Muscle layer of duodenum (tissue), 2 donors: ENCODE measurements around the gene RPEL1.
"Not testable (repeated sequence)": the region's sequence is repeated elsewhere in the genome, so short reads cannot be mapped to it uniquely, and the experiment has no call there.

Source experiments
- H3K27ac ChIP-seq: one replicate; pipeline ENCODE4 v1.7.0; 2013; ENCODE audit warnings: mild to moderate bottlenecking, low read length
- H3K27me3 ChIP-seq: one replicate; pipeline ENCODE4 v1.7.0; 2013; ENCODE audit warnings: low read depth, mild to moderate bottlenecking, control low read depth, low read length
- H3K36me3 ChIP-seq, 2 donors: one replicate each; pipeline ENCODE4 v1.7.0; 2013; ENCODE audit warnings: low read length in 2 of 2, control low read depth in 1 of 2, mild to moderate bottlenecking in 1 of 2; ENCODE audit not compliant: insufficient read depth in 2 of 2, control insufficient read depth in 1 of 2
- H3K4me1 ChIP-seq, 2 donors: one replicate each; pipeline ENCODE4 v1.7.0; 2013; ENCODE audit warnings: low read length in 2 of 2, mild to moderate bottlenecking in 2 of 2, control low read depth in 1 of 2, moderate library complexity in 1 of 2; ENCODE audit not compliant: insufficient read depth in 2 of 2, control insufficient read depth in 1 of 2
- H3K4me3 ChIP-seq, 2 donors: one replicate each; pipeline ENCODE4 v1.7.0; 2013; ENCODE audit warnings: low read length in 2 of 2, low read depth in 1 of 2, mild to moderate bottlenecking in 1 of 2
- H3K9me3 ChIP-seq, 2 donors: one replicate each; pipeline ENCODE4 v1.7.0; 2013; ENCODE audit warnings: low read length in 2 of 2, control low read depth in 1 of 2, mild to moderate bottlenecking in 1 of 2; ENCODE audit not compliant: control insufficient read depth in 1 of 2
- donor health status: healthy.

The RPEL1 gene

GRCh38 chr10:103235775-103236174 is 9.9 kb upstream of the RPEL1 start:
- Histone ChIP-seq H3K27ac (no peak overlapping the region), H3K4me3 (no peak overlapping the region), H3K4me1 (peaks cover 0 to under 1% of the 10 kb centered on the region in 2 donors), H3K36me3 (no peaks in the 10 kb centered on the region), H3K27me3 (no peaks in the 10 kb centered on the region), H3K9me3 (no peaks in the 10 kb centered on the region)

- no peaks in the 10 kb centered on the region for H3K9me3 ChIP-seq
- no peak overlapping the region for H3K4me3 ChIP-seq
- H3K4me1 ChIP-seq, result no peaks in the 10 kb centered on the region
- H3K27me3 ChIP-seq, result no peaks in the 10 kb centered on the region
- no peaks in the 10 kb centered on the region for H3K36me3 ChIP-seq
- H3K27ac ChIP-seq, result no peak overlapping the region
These were observed 7.0 kb upstream of the RPEL1 start for GRCh38 chr10:103238506-103239252.

GRCh38 chr10:103241262-103242011 is 4.2 kb upstream of the RPEL1 start:
- Histone ChIP-seq H3K36me3 (no peaks in the 10 kb centered on the region), H3K4me3 (no peak overlapping the region), H3K27ac (peak overlapping the region; percentile 65), H3K4me1 (no peaks in the 10 kb centered on the region), H3K9me3 (no peaks in the 10 kb centered on the region), H3K27me3 (no peaks in the 10 kb centered on the region)

DNA sequence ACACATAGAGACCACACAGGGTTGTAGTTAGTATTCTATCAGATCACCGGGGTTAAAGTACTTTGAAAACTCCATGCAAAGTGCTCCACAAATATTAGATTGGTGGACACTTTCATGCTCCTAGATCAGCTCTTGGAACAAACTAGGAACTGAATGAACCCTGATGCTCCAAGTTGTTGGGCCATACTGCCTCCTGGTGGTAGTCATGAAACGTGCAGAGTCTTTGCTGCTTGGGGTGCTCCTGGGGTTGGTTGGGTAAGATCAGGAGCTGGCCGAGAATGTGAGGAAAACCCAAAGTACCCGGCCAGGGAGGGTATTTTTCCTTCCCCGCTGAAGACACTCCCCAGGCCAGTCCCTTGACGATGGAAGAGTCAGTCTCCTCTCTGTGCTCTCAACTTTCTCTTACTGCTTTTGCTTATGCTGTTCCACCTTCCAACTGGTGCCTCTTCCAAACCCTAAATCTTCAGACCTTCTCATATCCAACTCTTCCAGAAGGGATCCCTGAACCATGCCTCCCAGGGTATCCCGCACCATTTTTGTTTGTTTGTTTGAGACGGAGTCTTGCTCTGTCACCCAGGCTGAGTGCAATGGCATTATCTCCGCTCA is 918 bp upstream of the RPEL1 start:
- Histone ChIP-seq H3K4me1 (no peaks in the 10 kb centered on the region), H3K36me3 (no peaks in the 10 kb centered on the region), H3K27ac (no peak overlapping the region), H3K27me3 (no peaks in the 10 kb centered on the region), H3K9me3 (no peaks in the 10 kb centered on the region), H3K4me3 (no peak overlapping the region)

DNA sequence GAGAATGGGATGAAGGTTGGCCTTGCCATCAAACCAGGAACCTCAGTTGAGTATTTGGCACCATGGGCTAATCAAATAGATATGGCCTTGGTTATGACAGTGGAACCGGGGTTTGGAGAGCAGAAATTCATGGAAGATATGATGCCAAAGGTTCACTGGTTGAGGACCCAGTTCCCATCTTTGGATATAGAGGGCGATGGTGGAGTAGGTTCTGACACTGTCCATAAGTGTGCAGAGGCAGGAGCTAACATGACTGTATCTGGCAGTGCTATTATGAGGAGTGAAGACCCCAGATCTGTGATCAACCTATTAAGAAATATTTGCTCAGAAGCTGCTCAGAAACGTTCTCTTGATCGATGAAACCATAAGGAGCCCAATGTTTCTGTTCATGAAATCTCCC is 637 bp downstream of the RPEL1 start:
- no peaks in the 10 kb centered on the region for H3K4me1 ChIP-seq
- H3K27ac ChIP-seq, result no peak overlapping the region
- no peaks in the 10 kb centered on the region for H3K36me3 ChIP-seq
- no peaks in the 10 kb centered on the region for H3K9me3 ChIP-seq
- no peak overlapping the region for H3K4me3 ChIP-seq
- no peaks in the 10 kb centered on the region for H3K27me3 ChIP-seq

DNA sequence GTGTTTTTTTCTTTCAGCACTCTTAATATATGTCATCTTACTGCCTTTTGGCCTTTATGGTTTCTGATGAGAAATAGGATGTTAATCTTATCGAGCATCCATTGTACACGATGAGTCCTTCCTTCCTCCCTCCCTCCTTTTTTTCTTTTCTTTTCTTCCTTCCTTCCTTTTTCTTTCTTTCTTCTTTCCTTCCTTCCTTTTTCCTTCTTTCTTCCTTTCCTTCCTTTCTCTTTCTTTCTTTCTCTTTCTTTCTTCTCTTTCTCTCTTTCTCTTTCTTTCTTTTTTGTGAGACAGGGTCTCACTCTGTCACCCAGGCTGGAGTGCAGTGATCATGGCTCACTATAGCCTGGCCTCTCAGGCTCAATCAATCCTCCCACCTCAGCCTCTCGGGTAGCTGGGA is 8.4 kb downstream of the RPEL1 start:
- H3K27ac ChIP-seq, result no peak overlapping the region
- no peaks in the 10 kb centered on the region for H3K9me3 ChIP-seq
- no peak overlapping the region for H3K4me3 ChIP-seq
- H3K4me1 ChIP-seq, result no peaks in the 10 kb centered on the region
- H3K27me3 ChIP-seq, result no peaks in the 10 kb centered on the region
- no peaks in the 10 kb centered on the region for H3K36me3 ChIP-seq

DNA sequence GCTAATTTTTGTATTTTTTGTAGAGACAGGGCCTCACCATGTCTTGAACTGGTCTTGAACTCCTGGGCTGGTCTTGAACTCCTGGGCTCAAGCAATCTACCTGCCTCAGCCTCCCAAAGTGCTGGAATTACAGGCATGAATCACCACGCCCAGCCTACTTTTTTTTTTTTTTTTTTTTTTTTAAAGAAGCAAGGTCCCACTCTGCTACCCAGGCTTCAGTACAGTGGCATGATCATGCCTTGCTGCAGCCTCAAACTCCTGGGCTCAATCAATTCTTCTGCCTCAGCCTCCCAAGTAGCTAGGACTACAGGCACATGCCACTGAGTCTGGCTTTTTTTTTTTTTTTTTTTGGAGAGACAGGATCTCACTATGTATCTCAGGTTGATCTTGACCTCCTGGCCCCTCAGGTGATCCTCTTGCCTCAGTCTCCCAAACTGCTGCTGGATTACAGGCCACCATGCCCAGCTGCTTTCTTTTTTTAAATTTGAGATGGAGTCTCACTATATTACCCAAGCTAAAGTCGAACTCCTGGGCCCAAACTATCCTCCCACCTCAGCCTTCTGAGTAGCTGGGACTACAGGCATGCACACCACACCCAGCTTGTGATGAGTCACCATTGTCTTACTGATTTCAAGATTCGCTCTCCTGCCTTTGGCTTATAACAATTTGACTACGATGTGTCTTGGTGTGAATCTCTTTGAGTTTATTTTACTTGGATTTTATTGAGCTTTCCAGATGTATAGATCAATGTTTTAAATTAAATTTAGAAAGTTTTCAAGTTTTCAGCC is 9.0 kb downstream of the RPEL1 start:
- Histone ChIP-seq H3K4me3 (no peak overlapping the region), H3K27ac (no peak overlapping the region), H3K4me1 (no peaks in the 10 kb centered on the region), H3K9me3 (no peaks in the 10 kb centered on the region), H3K36me3 (no peaks in the 10 kb centered on the region), H3K27me3 (no peaks in the 10 kb centered on the region)

- H3K27me3 ChIP-seq, result no peaks in the 10 kb centered on the region
- no peaks in the 10 kb centered on the region for H3K36me3 ChIP-seq
- no peaks in the 10 kb centered on the region for H3K4me1 ChIP-seq
- H3K4me3 ChIP-seq, result no peak overlapping the region
- no peak overlapping the region for H3K27ac ChIP-seq
- H3K9me3 ChIP-seq, result no peaks in the 10 kb centered on the region
These were observed 10.9 kb downstream of the RPEL1 start for GRCh38 chr10:103256613-103257012.

GRCh38 chr10:103257812-103258211 is 12.1 kb downstream of the RPEL1 start:
- H3K27ac ChIP-seq, result no peak overlapping the region
- no peaks in the 10 kb centered on the region for H3K4me1 ChIP-seq
- H3K9me3 ChIP-seq, result no peaks in the 10 kb centered on the region
- H3K27me3 ChIP-seq, result no peaks in the 10 kb centered on the region
- no peaks in the 10 kb centered on the region for H3K36me3 ChIP-seq
- H3K4me3 ChIP-seq, result no peak overlapping the region

DNA sequence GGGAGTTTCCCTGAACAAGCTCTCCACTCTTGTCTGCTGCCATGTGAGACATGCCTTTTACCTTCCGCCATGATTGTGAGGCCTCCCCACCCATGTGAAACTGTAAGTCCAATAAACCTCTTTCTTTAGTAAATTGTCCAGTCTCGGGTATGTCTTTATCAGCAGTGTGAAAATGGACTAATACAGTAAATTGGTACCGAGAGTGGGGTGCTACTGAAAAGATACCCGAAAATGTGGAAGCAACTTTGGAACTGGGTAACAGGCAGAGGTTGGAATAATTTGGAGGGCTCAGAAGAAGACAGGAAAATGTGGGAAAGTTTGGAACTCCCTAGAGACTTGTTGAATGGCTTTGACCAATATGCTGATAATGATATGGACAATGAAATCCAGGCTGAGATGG is 13.2 kb downstream of the RPEL1 start:
- not testable (repeated sequence) for H3K4me1 ChIP-seq, H3K27me3 ChIP-seq, H3K4me3 ChIP-seq, H3K9me3 ChIP-seq, H3K27ac ChIP-seq, H3K36me3 ChIP-seq

GRCh38 chr10:103259989-103260388 is 14.3 kb downstream of the RPEL1 start:
- no peaks in the 10 kb centered on the region for H3K36me3 ChIP-seq
- no peaks in the 10 kb centered on the region for H3K4me1 ChIP-seq
- no peaks in the 10 kb centered on the region for H3K9me3 ChIP-seq
- no peaks in the 10 kb centered on the region for H3K27me3 ChIP-seq
- H3K4me3 ChIP-seq, result no peak overlapping the region
- no peak overlapping the region for H3K27ac ChIP-seq
